Right cardiac atrium (tissue), 5 donors: ENCODE results near the gene FGFBP2. TPM values are rescaled to one million over a fixed set of nuclear protein-coding genes. Genes with fewer than 3 reads are reported as not detected.

Experiments used
- ATAC-seq, 2 donors: fragments of 200-7000 bp; cut with Tn5 transposase; one replicate each; pipeline versions ENCODE4 v1.8.0 to v1.9.1; 2020; ENCODE audit warnings: moderate library complexity in 2 of 2, mild to moderate bottlenecking in 1 of 2
- DNase-seq, 3 donors: peaks; one replicate each; pipeline ENCODE4 v3.0.0-alpha.2; 2020
- H3K27ac ChIP-seq: one replicate; pipeline ENCODE4 v1.5.1; 2013; ENCODE audit warnings: mild to moderate bottlenecking, low read length, control low read depth, moderate library complexity
- H3K27me3 ChIP-seq: one replicate; pipeline ENCODE4 v1.6.1; 2013; ENCODE audit not compliant: control insufficient read depth, insufficient read depth
- H3K4me1 ChIP-seq: one replicate; pipeline ENCODE4 v1.6.1; 2013; ENCODE audit warnings: low read length; ENCODE audit not compliant: control insufficient read depth, insufficient read depth
- H3K4me3 ChIP-seq: one replicate; pipeline ENCODE4 v1.5.1; 2013; ENCODE audit warnings: low read length, control low read depth
- H3K9me3 ChIP-seq: one replicate; pipeline ENCODE4 v1.6.1; 2013; ENCODE audit warnings: low read length; ENCODE audit not compliant: control insufficient read depth
- WGBS: extraction: QIAGEN DNeasy Blood & Tissue Kit; methylation state at CpG from one replicate; pipeline ENCODE4 v1.1.7; 2013; 5-methylcytosine and 5-hydroxymethylcytosine counted together
- intact Hi-C, 4 donors: fragments of 100-400 bp; cut with DNase I; formaldehyde crosslinking; loops; one replicate each; pipeline versions ENCODE4 v1.11.0 to v1.14.0; 2022 to 2023
- polyA plus RNA-seq: library from polyadenylated mRNA; stranded (reverse); fragments of 200-250 nt; gene quantifications from one replicate; pipeline ENCODE4 v1.2.3, GENCODE V29; 2013
- total RNA-seq, 4 donors: library from RNA; stranded (reverse); fragmentation: NEBNext Ultra II Directional; extraction: Animal tissue kit (Norgen Biotek cat#: 25700); gene quantifications; one replicate each; pipeline ENCODE4 v1.2.1, GENCODE V29; 2021
- donor health status: healthy with polysubstance abuse.
- donor health status: DM: no; HTN: yes; CAD: no.
- donor health status: DM: no; HTN: no; CAD: no.
- donor health status: DM: no; HTN: yes; CAD: no; lungs with severe emphysema.
- donor health status: DM: yes; HTN: yes; CAD: no.

FGFBP2 gene
- total and polyA plus RNA-seq, 5 donors, result 4.0 to 20.7 (median 6.3) TPM

DNA sequence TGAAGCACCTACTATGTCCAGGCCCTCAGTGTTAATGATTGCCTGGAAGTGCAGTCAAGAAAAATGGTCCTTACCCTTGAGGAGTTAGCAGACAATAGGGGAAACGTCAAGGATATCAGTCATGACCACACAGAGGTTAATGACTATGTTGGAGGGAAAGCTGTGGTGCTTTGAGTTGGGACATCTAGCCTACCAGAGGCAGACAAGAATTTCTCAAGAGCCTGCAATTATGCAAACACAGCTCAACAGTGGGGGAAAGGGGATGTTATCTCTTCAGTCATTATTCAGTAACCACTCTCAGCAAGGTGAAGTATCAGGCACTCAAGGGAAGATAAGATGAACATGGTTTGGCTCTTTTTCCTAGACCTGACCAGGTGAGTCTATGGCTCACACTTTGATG is 17.5 kb downstream of the FGFBP2 start:
- intact Hi-C loops, result no loop called here
- Histone ChIP-seq H3K9me3 (no peaks in the 10 kb centered on the region), H3K4me1 (no peaks in the 10 kb centered on the region), H3K4me3 (no peak overlapping the region), H3K27ac (no peak overlapping the region), H3K27me3 (no peaks in the 10 kb centered on the region)
- WGBS, result 47% methylated on average over 1 of the region's 1 CpG
- no peak for ATAC-seq
- DNase-seq, result no peak

DNA sequence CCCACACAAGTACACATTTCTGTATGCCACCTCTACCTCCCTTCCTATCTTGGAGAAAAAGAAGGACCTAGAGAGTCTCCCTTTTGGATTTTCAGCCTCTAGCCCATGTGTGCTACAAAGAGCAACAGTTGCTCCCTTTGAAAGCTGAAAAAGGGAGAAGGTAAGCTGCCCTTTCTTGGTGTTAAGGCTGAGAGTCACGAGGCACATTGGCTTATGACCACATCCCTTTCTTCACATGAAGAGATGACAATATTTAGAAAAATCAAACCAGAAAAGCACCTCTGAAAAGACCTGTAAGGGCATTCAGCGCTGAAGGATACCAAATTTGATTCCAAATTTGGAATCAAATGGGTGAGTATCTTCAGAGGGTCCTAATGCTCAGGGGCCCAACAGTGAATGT is 18.1 kb downstream of the FGFBP2 start:
- no peak for ATAC-seq

GRCh38 chr4:15942283-15942682 is 20.7 kb downstream of the FGFBP2 start:
- ATAC-seq (no peak), DNase-seq (no peak)
- WGBS, result 84% methylated on average over 1 of the region's 1 CpG
- H3K27me3 ChIP-seq, result no peaks in the 10 kb centered on the region
- no peaks in the 10 kb centered on the region for H3K4me1 ChIP-seq
- intact Hi-C loops, result no loop called here
- no peaks in the 10 kb centered on the region for H3K9me3 ChIP-seq
- no peak overlapping the region for H3K4me3 ChIP-seq
- H3K27ac ChIP-seq, result no peak overlapping the region

More for the DNA sequence above, 18.1 kb downstream of the FGFBP2 start:
- WGBS, result 84% methylated on average over 2 of the region's 2 CpGs
- DNase-seq, result no peak
- H3K9me3 ChIP-seq, result no peaks in the 10 kb centered on the region
- no peak overlapping the region for H3K4me3 ChIP-seq
- no peaks in the 10 kb centered on the region for H3K4me1 ChIP-seq
- H3K27me3 ChIP-seq, result no peaks in the 10 kb centered on the region
- intact Hi-C loops, result no loop called here
- no peak overlapping the region for H3K27ac ChIP-seq

DNA sequence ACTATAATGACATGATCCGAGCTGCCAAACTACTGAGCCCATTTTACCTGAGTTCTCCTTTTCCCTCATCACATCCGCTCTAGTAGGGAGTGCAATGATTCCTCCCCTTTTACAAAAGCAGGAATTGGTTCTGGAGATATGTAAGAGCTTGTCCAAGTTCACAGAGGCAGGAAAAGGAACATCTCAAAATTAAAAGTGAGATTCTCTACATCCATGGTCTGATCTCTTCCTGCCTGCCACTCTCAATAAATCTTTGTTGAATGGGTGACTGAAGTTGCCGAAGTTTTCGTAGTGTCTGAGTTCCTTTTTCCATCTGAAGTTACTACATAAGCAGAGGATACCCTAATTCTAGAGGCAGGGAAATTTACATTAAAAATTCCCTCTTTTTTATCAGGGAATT is 24.3 kb downstream of the FGFBP2 start, which contains the start of gene FGFBP1:
Gene FGFBP1, minus strand, starts transcription at position 101 of the 400 bp plus-strand sequence. CDS start 2,108 bp downstream, outside the sequence.
- Histone ChIP-seq H3K9me3 (no peaks in the 10 kb centered on the region), H3K27me3 (no peaks in the 10 kb centered on the region), H3K27ac (no peak within 1 kb of the TSS), H3K4me1 (no peaks in the 10 kb centered on the region), H3K4me3 (no peak within 1 kb of the TSS)
- ATAC-seq, result no peak
- WGBS, result 77% methylated on average over 4 of the region's 4 CpGs
- intact Hi-C loops, result no loop called here
- DNase-seq, result no peak

GRCh38 chr4:15938182-15938581 is 24.8 kb downstream of the FGFBP2 start:
- Histone ChIP-seq H3K4me3 (no peak overlapping the region), H3K27me3 (no peaks in the 10 kb centered on the region), H3K9me3 (no peaks in the 10 kb centered on the region), H3K4me1 (no peaks in the 10 kb centered on the region), H3K27ac (no peak overlapping the region)
- 33% methylated on average over 8 of the region's 8 CpGs for WGBS
- peak in 1 of 2 donors; percentile 39 for ATAC-seq
- intact Hi-C loops, result no loop called here
- no peak for DNase-seq

GRCh38 chr4:15936495-15936894 is 26.5 kb downstream of the FGFBP2 start:
- WGBS, result 88% methylated on average over 4 of the region's 4 CpGs
- DNase-seq (peak in 1 of 3 donors; percentile 23), ATAC-seq (no peak)
- H3K27ac ChIP-seq, result no peak overlapping the region
- H3K4me1 ChIP-seq, result no peaks in the 10 kb centered on the region
- H3K4me3 ChIP-seq, result no peak overlapping the region
- no peaks in the 10 kb centered on the region for H3K9me3 ChIP-seq
- no peaks in the 10 kb centered on the region for H3K27me3 ChIP-seq
- intact Hi-C loops, result no loop called here

GRCh38 chr4:15935504-15936402 is 27.2 kb downstream of the FGFBP2 start:
- intact Hi-C loops, result no loop called here
- Histone ChIP-seq H3K27me3 (no peaks in the 10 kb centered on the region), H3K27ac (no peak overlapping the region), H3K9me3 (no peaks in the 10 kb centered on the region), H3K4me1 (no peaks in the 10 kb centered on the region), H3K4me3 (no peak overlapping the region)
- peak; percentile 52 to 73 for ATAC-seq
- no peak for DNase-seq
- 52% methylated on average over 10 of the region's 10 CpGs for WGBS

GRCh38 chr4:15934259-15934658 is 28.7 kb downstream of the FGFBP2 start:
- DNase-seq (no peak), ATAC-seq (no peak)
- no peaks in the 10 kb centered on the region for H3K27me3 ChIP-seq
- WGBS, result 71% methylated on average over 3 of the region's 3 CpGs
- no peaks in the 10 kb centered on the region for H3K4me1 ChIP-seq
- H3K4me3 ChIP-seq, result no peak overlapping the region
- H3K27ac ChIP-seq, result no peak overlapping the region
- no peaks in the 10 kb centered on the region for H3K9me3 ChIP-seq
- intact Hi-C loops, result no loop called here

DNA sequence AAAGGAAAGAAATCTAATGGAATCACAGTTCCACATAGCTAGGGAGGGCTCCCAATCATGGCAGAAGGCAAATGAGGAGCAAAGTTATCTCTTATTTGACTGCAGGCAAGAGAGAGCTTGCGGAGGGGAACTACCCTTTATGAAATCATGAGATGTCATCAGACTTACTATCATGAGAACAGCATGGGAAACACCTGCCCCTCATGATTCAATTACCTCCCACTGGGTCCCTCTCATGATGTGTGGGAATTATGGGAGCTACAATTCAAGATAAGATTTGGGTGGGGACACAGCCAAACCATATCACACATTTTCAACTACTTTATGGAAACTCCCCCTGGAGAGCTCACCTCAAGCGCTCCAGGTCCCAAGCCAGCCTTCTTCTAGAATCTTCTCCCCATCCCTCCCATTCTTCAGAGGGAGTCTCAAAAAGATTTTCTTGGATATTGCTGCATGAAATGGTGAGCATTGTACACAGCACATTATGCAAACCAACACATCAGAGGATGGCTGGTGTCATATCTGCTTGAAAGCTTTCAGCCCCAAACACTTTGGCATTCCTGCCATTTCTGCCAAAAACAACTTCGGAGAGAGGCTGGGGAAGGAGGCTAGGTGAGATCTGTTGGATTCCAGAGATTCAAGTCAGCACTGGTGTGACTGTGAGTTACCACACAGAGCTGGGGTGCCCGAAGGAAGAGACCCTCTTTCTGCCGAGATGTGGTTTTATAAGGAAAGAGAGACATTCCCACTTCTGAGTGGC is 31.3 kb downstream of the FGFBP2 start:
- no peaks in the 10 kb centered on the region for H3K4me1 ChIP-seq

DNA sequence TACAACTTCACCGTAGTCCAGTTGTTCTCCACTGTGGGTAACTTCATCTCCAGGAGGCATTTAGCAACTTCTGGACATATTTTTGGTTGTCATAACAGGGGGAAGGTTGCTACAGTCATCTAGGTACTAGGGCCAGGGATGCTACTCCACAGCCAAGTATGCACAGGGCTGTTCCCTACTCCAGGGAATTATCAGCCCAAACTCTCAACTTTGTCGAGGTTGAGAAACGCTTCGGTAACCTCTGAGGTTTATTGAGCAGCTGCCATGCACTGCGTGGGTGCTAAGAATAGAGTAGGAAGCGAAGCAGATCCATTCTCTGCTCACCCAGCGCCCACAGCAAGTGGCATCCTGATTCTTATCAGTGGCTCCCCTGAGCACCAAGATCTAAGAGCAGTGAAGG is 32.7 kb downstream of the FGFBP2 start:
- ATAC-seq (peak in 1 of 2 donors; percentile 16), DNase-seq (no peak)
- Histone ChIP-seq H3K4me1 (no peaks in the 10 kb centered on the region), H3K9me3 (no peaks in the 10 kb centered on the region), H3K27me3 (no peaks in the 10 kb centered on the region), H3K4me3 (no peak overlapping the region), H3K27ac (no peak overlapping the region)
- 70% methylated on average over 7 of the region's 7 CpGs for WGBS
- intact Hi-C loops, result no loop called here

More for the DNA sequence above, 31.3 kb downstream of the FGFBP2 start:
- ATAC-seq, result no peak
- DNase-seq, result no peak
- Histone ChIP-seq H3K27ac (no peak overlapping the region), H3K4me3 (no peak overlapping the region), H3K27me3 (no peaks in the 10 kb centered on the region), H3K9me3 (no peaks in the 10 kb centered on the region)
- intact Hi-C loops, result no loop called here
- WGBS, result 91% methylated on average over 5 of the region's 5 CpGs

DNA sequence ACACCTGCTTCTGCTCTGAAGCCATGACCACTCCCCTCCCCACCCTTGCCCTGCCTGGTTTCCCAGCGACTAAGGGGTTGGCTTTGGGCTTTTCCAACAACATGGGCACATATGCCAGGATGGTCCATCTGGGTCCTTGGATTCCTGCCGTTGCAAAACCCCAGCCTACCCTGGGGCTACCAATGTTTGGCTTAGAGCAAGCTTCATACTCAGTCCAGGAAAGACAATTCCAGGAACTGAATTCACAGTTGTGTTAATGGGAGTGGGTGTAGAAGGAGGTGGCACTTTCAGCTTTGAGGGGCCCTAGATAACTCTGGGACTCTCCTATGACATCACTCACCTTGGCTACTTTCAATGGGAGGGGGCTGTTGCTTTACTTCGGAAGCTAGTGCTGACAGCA is 33.4 kb downstream of the FGFBP2 start:
- no peak overlapping the region for H3K27ac ChIP-seq
- H3K27me3 ChIP-seq, result no peaks in the 10 kb centered on the region
- DNase-seq (no peak), ATAC-seq (no peak)
- 64% methylated on average over 3 of the region's 3 CpGs for WGBS
- H3K4me3 ChIP-seq, result no peak overlapping the region
- intact Hi-C loops, result no loop called here
- H3K4me1 ChIP-seq, result no peaks in the 10 kb centered on the region
- no peaks in the 10 kb centered on the region for H3K9me3 ChIP-seq
